Measurements from ENCODE around the gene APOM. TPM values are rescaled to one million over a fixed set of nuclear protein-coding genes. Genes with fewer than 3 reads are reported as not detected.

The APOM gene
- total and polyA plus RNA-seq, 11 donors = 0.54 to 6.6 (median 1.8) TPM

DNA sequence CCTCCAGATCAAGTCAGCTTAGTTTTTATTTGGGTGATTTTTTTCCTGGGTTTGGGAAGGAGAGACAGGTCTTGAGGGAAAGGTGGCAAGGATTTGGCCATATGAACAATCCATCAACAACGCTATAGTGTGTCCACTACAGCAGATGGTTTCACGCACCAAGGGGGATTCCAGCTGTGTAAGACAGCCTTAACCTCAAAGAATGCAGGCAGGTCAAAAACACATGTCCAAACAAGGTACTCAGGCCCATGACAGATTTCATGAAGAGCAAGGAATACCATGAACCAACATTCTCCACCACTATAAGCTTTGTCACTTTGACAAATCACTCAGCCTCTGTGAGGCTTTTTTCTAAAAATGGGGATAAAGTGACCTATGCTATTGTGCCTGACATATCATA is 38.7 kb upstream of the APOM start:
- no peak for TF ChIP-seq POLR2A (IDR thresholded peaks at IDR 0.05)
- TF ChIP-seq CTCF (IDR thresholded peaks at IDR 0.05) = no peak
- DNase-seq (no peak), ATAC-seq (no peak)
- Histone ChIP-seq H3K9me3 (no peaks in the 10 kb centered on the region), H3K27ac (no peak overlapping the region), H3K4me1 (peaks cover 0 to 31% (median 13%) of the 10 kb centered on the region in 12 donors), H3K4me3 (peak overlapping the region in 1 of 12 donors; percentile 59), H3K36me3 (peaks cover 0 to 1% (median 0%) of the 10 kb centered on the region in 9 donors), H3K27me3 (no peaks in the 10 kb centered on the region)
- 87 to 93% (median 92%) methylated on average over 2 of the region's 2 CpGs for WGBS, 4 donors
- intact Hi-C loops (cut with DNase I) = no loop called here

DNA sequence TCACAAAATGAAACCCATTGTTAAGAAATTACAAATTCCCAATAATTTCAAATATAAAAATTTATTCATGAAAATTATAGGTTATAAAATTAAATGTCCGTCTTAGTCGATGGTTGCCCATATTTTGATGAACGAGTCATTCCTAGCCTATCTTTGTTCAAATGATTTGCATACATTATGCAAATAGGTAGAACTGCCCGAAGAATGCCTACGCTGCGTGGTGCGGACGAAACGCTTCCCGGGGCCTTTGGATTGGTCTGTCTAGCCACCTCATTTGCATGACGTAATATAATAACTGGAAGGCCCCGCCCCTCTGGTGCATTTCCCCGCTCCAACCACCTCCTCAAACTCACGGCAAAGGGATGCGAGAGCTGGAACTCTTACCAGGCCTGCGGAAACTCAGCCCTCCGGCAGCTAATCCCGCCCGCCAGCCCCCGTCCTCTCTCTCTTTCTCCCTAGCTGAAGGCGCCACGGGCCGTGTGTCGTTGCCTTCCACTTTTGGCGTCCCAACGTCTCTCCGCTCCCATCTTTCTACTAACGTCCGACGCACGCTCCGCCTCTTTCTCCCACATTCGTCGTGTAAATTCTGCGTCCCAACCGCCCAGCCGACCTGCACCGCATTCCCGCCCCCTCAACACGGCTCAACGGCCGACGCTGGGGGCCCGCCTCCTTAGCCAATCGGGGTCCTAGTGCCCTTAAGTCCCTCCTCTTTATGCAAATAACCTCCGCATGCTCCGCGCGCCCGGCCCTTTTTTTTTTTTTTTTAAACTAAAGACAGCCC is 35.7 kb upstream of the APOM start:
- ATAC-seq (peak; percentile 91 to 97 (median 96)), DNase-seq (peak; percentile 97 to 99 (median 98))
- H3K36me3 ChIP-seq = peaks cover 2 to 28% (median 24%) of the 10 kb centered on the region in 9 donors
- intact Hi-C loops (cut with DNase I) = loop anchor here in 5 of 10 donors (1.0 to 5.0 kb wide), 3 partner anchors 32 to 45 kb away; partner anchors contain the start of genes BAG6 (in 3 of the 5) and APOM (in 1 of the 5)
- no peaks in the 10 kb centered on the region for H3K27me3 ChIP-seq
- peaks cover 0 to 32% (median 21%) of the 10 kb centered on the region in 12 donors for H3K4me1 ChIP-seq
- peak overlapping the region in 11 of 12 donors; percentile 60 to 97 (median 87) for H3K4me3 ChIP-seq
- no peaks in the 10 kb centered on the region for H3K9me3 ChIP-seq
- 0 to 1% (median 0%) methylated on average over 50 of the region's 50 CpGs for WGBS, 4 donors
- TF ChIP-seq CTCF (IDR thresholded peaks at IDR 0.05) (no peak), POLR2A (IDR thresholded peaks at IDR 0.05) (peak; percentile 52 to 87)
- peak overlapping the region; percentile 86 to 99 (median 96) for H3K27ac ChIP-seq

DNA sequence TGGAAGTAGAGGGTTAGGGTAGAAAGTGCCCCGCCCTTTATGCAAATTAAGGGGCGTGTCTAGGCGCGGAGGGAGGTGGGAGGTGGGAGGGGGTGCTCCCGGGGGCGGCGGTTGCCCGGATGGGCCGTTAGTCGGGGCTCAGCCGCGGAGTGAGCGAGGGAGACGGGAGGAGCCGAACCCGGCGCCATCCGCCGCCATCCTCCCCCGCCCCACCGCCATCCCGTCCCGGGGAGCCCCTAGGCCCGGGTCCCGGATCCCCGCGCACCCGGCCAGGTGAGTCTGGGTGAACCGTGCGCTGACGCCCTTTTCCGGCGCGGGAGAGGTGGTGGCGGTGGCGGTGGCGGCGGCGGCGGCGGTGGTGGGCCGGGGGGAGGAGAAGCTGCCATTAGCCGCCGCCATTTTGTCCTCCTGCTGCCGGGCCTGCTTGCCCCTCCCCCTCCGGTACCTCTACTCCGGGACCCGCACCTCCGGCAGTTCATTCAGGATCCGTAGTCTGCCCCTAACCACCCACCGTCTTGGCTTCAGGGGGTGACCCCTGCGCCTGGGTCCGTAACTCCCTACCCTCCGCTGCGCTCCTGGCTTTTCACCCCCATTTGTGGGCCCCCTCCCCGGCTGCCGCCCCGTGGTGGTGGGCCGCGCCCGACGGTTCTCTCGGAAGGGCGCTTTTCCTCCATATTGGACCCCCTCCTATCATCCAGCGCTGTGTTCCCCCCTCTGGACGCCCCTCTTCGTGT is 34.9 kb upstream of the APOM start, which contains the start of gene PRRC2A:
PRRC2A (plus strand) TSS at position 130 of the 734 bp plus-strand sequence. CDS start 2,075 bp downstream, outside the sequence.
- Histone ChIP-seq H3K9me3 (no peaks in the 10 kb centered on the region), H3K27ac (peak within 1 kb of the TSS; percentile 90 to 99 (median 96)), H3K4me1 (peaks cover 0 to 32% (median 21%) of the 10 kb centered on the region in 12 donors), H3K4me3 (peak within 1 kb of the TSS; percentile 52 to 97 (median 87)), H3K36me3 (peaks cover 4 to 35% (median 32%) of the 10 kb centered on the region in 9 donors), H3K27me3 (no peaks in the 10 kb centered on the region)
- intact Hi-C loops (cut with DNase I) = loop anchor here in 5 of 10 donors (1.0 to 5.0 kb wide), 3 partner anchors 32 to 45 kb away; partner anchors contain the start of genes BAG6 (in 3 of the 5) and APOM (in 1 of the 5)
- 0 to 1% (median 1%) methylated on average over 26 to 67 of the region's 67 CpGs for WGBS, 4 donors
- TF ChIP-seq CTCF (IDR thresholded peaks at IDR 0.05) = no peak
- peak; percentile 23 to 57 for TF ChIP-seq POLR2A (IDR thresholded peaks at IDR 0.05)
- ATAC-seq (peak in 3 of 4 donors; percentile 16 to 93 (median 60)), DNase-seq (peak in 4 of 5 donors; percentile 81 to 95 (median 82))
